Activated naive CD4-positive, alpha-beta T cell treated with anti-CD3 and anti-CD28 coated beads, Interleukin-2, amount 10 ng/mL, durations not matched to agents 7 days and 5 days (primary cell): ENCODE results near the gene LRRC27.

Source experiments
- CTCF ChIA-PET: fragments of 350-600 bp; sonication (Branson Sonifier 250); formaldehyde crosslinking; loops from one replicate; lab custom pipeline; 2021; ENCODE audit warnings: antibody characterized with exemption; lab: Charles Lee
- DNase-seq: peaks from one replicate; pipeline ENCODE4 v3.0.0-alpha.2; 2020
- H3K27ac Mint-ChIP-seq: one replicate; pipeline ENCODE4 v1.8.0; 2021; ENCODE audit warnings: mild to moderate bottlenecking, moderate library complexity, mixed read lengths
- H3K27me3 Mint-ChIP-seq: one replicate; pipeline ENCODE4 v1.8.0; 2021; ENCODE audit warnings: mild to moderate bottlenecking, mixed read lengths
- H3K36me3 Mint-ChIP-seq: one replicate; pipeline ENCODE4 v1.8.0; 2021; ENCODE audit warnings: mixed read lengths
- H3K4me1 Mint-ChIP-seq: one replicate; pipeline ENCODE4 v1.8.0; 2021; ENCODE audit warnings: mixed read lengths
- H3K4me3 Mint-ChIP-seq: one replicate; pipeline ENCODE4 v1.8.0; 2021; ENCODE audit warnings: mild to moderate bottlenecking, moderate library complexity, mixed read lengths
- H3K9me3 Mint-ChIP-seq: one replicate; pipeline ENCODE4 v1.8.0; 2021; ENCODE audit warnings: mixed read lengths

Gene LRRC27

GRCh38 chr10:132296666-132297443 is 35.1 kb upstream of the LRRC27 start:
- Mint-ChIP-seq H3K27me3 (no peaks in the 10 kb centered on the region), H3K4me3 (no peak overlapping the region), H3K9me3 (no peaks in the 10 kb centered on the region), H3K36me3 (no peaks in the 10 kb centered on the region), H3K27ac (no peak overlapping the region), H3K4me1 (peaks cover 6% of the 10 kb centered on the region)
- DNase-seq = no peak
- CTCF ChIA-PET = no interaction called here

GRCh38 chr10:132297526-132297925 is 34.5 kb upstream of the LRRC27 start:
- Mint-ChIP-seq H3K36me3 (no peaks in the 10 kb centered on the region), H3K27ac (no peak overlapping the region)
- CTCF ChIA-PET = no interaction called here

GRCh38 chr10:132298038-132298881 is 33.7 kb upstream of the LRRC27 start:
- no peaks in the 10 kb centered on the region for H3K36me3 Mint-ChIP-seq
- no peak overlapping the region for H3K4me3 Mint-ChIP-seq
- H3K4me1 Mint-ChIP-seq = peaks cover 6% of the 10 kb centered on the region
- H3K27ac Mint-ChIP-seq = no peak overlapping the region
- DNase-seq = no peak
- CTCF ChIA-PET = no interaction called here
- no peaks in the 10 kb centered on the region for H3K9me3 Mint-ChIP-seq
- H3K27me3 Mint-ChIP-seq = no peaks in the 10 kb centered on the region

More at GRCh38 chr10:132297526-132297925, 34.5 kb upstream of the LRRC27 start:
- Mint-ChIP-seq H3K9me3 (no peaks in the 10 kb centered on the region), H3K27me3 (no peaks in the 10 kb centered on the region), H3K4me3 (no peak overlapping the region), H3K4me1 (peaks cover 6% of the 10 kb centered on the region)
- no peak for DNase-seq

- no peak for DNase-seq
- no peaks in the 10 kb centered on the region for H3K36me3 Mint-ChIP-seq
- H3K27ac Mint-ChIP-seq = no peak overlapping the region
- no peak overlapping the region for H3K4me3 Mint-ChIP-seq
- H3K27me3 Mint-ChIP-seq = peaks cover 6% of the 10 kb centered on the region
- CTCF ChIA-PET = interaction anchor here (1.2 kb wide), 1 partner anchor 54 kb away, joined by 3 read pairs; no protein-coding TSS in a partner anchor
- peaks cover 6% of the 10 kb centered on the region for H3K4me1 Mint-ChIP-seq
- H3K9me3 Mint-ChIP-seq = no peaks in the 10 kb centered on the region
These were observed 32.3 kb upstream of the LRRC27 start for GRCh38 chr10:132299371-132300336.

GRCh38 chr10:132300582-132300981 is 31.4 kb upstream of the LRRC27 start:
- H3K36me3 Mint-ChIP-seq = no peaks in the 10 kb centered on the region
- no peak for DNase-seq
- H3K4me3 Mint-ChIP-seq = no peak overlapping the region

GRCh38 chr10:132301371-132302330 is 30.3 kb upstream of the LRRC27 start:
- Mint-ChIP-seq H3K4me1 (peaks cover 9% of the 10 kb centered on the region), H3K27me3 (peaks cover 26% of the 10 kb centered on the region), H3K4me3 (no peak overlapping the region), H3K9me3 (no peaks in the 10 kb centered on the region), H3K27ac (no peak overlapping the region), H3K36me3 (no peaks in the 10 kb centered on the region)
- CTCF ChIA-PET = interaction anchor here (1.2 to 1.6 kb wide), 3 partner anchors 50 to 52 kb away, joined by 3 read pairs; no protein-coding TSS in a partner anchor
- DNase-seq = no peak

More at GRCh38 chr10:132300582-132300981, 31.4 kb upstream of the LRRC27 start:
- peaks cover 6% of the 10 kb centered on the region for H3K4me1 Mint-ChIP-seq
- peaks cover 15% of the 10 kb centered on the region for H3K27me3 Mint-ChIP-seq
- H3K9me3 Mint-ChIP-seq = no peaks in the 10 kb centered on the region
- H3K27ac Mint-ChIP-seq = no peak overlapping the region
- CTCF ChIA-PET = interaction anchor here (1.2 kb wide), 1 partner anchor 53 kb away, joined by 3 read pairs; no protein-coding TSS in a partner anchor

- no peak overlapping the region for H3K4me3 Mint-ChIP-seq
- H3K27me3 Mint-ChIP-seq = peaks cover 35% of the 10 kb centered on the region
- no peaks in the 10 kb centered on the region for H3K36me3 Mint-ChIP-seq
- peaks cover 9% of the 10 kb centered on the region for H3K4me1 Mint-ChIP-seq
- H3K27ac Mint-ChIP-seq = no peak overlapping the region
- peak; percentile 5 for DNase-seq
- CTCF ChIA-PET = interaction anchor here (1.4 to 1.6 kb wide), 2 partner anchors 49 to 51 kb away, joined by 3 read pairs; no protein-coding TSS in a partner anchor
- H3K9me3 Mint-ChIP-seq = no peaks in the 10 kb centered on the region
These were observed 29.3 kb upstream of the LRRC27 start for GRCh38 chr10:132302421-132303310.

GRCh38 chr10:132303361-132304115 is 28.5 kb upstream of the LRRC27 start:
- Mint-ChIP-seq H3K9me3 (no peaks in the 10 kb centered on the region), H3K4me3 (no peak overlapping the region), H3K36me3 (no peaks in the 10 kb centered on the region), H3K27me3 (peaks cover 40% of the 10 kb centered on the region), H3K4me1 (peaks cover 6% of the 10 kb centered on the region), H3K27ac (no peak overlapping the region)
- CTCF ChIA-PET = interaction anchor here (1.6 kb wide), 1 partner anchor 51 kb away, joined by 3 read pairs; no protein-coding TSS in a partner anchor
- DNase-seq = no peak

- peaks cover 9% of the 10 kb centered on the region for H3K4me1 Mint-ChIP-seq
- H3K4me3 Mint-ChIP-seq = no peak overlapping the region
- H3K27ac Mint-ChIP-seq = no peak overlapping the region
- no peaks in the 10 kb centered on the region for H3K9me3 Mint-ChIP-seq
- H3K36me3 Mint-ChIP-seq = no peaks in the 10 kb centered on the region
- no peak for DNase-seq
- peaks cover 54% of the 10 kb centered on the region for H3K27me3 Mint-ChIP-seq
- CTCF ChIA-PET = no interaction called here
These were observed 27.1 kb upstream of the LRRC27 start for GRCh38 chr10:132304756-132305509.

GRCh38 chr10:132305654-132306342 is 26.2 kb upstream of the LRRC27 start:
- DNase-seq = no peak
- CTCF ChIA-PET = no interaction called here

More at GRCh38 chr10:132305654-132306342, 26.2 kb upstream of the LRRC27 start:
- no peak overlapping the region for H3K27ac Mint-ChIP-seq
- peak overlapping the region; percentile 9 for H3K4me3 Mint-ChIP-seq
- H3K9me3 Mint-ChIP-seq = no peaks in the 10 kb centered on the region
- no peaks in the 10 kb centered on the region for H3K36me3 Mint-ChIP-seq
- peaks cover 9% of the 10 kb centered on the region for H3K4me1 Mint-ChIP-seq
- H3K27me3 Mint-ChIP-seq = peaks cover 62% of the 10 kb centered on the region
